ENCODE results near the gene ADAMTS14. TPM values are rescaled to one million over a fixed set of nuclear protein-coding genes. Genes with fewer than 3 reads are reported as not detected.

The ADAMTS14 gene
- total RNA-seq, 1 experiment from 2014 or later: 1.6 TPM

- no peak overlapping the region for H3K23ac ChIP-seq (ENCODE audit: insufficient read length, low read depth, low read length)
- no peak overlapping the region for H4K91ac ChIP-seq (ENCODE audit: insufficient read length, low read depth, low read length)
- no peaks in the 10 kb centered on the region for H3K4me1 ChIP-seq (ENCODE audit: insufficient read depth, low read length)
- no peak overlapping the region for H3T11ph ChIP-seq (ENCODE audit: low read length)
- H3K27me3 Mint-ChIP-seq (ENCODE audit: low read depth): peaks cover 25% of the 10 kb centered on the region
- H3K14ac ChIP-seq (ENCODE audit: insufficient read depth, low read length): no peak overlapping the region
- H3K4ac ChIP-seq (ENCODE audit: low read depth, low read length): no peak overlapping the region
- H2BK15ac ChIP-seq (ENCODE audit: low read depth, low read length): no peak overlapping the region
- no peak for DNase-seq
- H3K36me3 Mint-ChIP-seq (ENCODE audit: insufficient read depth in 1 of 3, low read depth in 3 of 3): no peaks in the 10 kb centered on the region; a peak in 3 of 7 replicates
- H3K9me3 ChIP-seq (ENCODE audit: control insufficient read depth, low read depth, low read length): no peaks in the 10 kb centered on the region
- H3K23me2 ChIP-seq (ENCODE audit: insufficient read length, low read depth, low read length, poor library complexity, severe bottlenecking): peaks cover 5% of the 10 kb centered on the region
- TF ChIP-seq, protein P1, sequence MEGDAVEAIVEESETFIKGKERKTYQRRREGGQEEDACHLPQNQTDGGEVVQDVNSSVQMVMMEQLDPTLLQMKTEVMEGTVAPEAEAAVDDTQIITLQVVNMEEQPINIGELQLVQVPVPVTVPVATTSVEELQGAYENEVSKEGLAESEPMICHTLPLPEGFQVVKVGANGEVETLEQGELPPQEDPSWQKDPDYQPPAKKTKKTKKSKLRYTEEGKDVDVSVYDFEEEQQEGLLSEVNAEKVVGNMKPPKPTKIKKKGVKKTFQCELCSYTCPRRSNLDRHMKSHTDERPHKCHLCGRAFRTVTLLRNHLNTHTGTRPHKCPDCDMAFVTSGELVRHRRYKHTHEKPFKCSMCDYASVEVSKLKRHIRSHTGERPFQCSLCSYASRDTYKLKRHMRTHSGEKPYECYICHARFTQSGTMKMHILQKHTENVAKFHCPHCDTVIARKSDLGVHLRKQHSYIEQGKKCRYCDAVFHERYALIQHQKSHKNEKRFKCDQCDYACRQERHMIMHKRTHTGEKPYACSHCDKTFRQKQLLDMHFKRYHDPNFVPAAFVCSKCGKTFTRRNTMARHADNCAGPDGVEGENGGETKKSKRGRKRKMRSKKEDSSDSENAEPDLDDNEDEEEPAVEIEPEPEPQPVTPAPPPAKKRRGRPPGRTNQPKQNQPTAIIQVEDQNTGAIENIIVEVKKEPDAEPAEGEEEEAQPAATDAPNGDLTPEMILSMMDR (conservative IDR thresholded peaks at IDR 0.05): no peak
- no peak overlapping the region for H2BK120ac ChIP-seq (ENCODE audit: low read depth, low read length, poor library complexity, severe bottlenecking)
- H2AFZ ChIP-seq (ENCODE audit: low read length): no peak overlapping the region
- H3K56ac ChIP-seq (ENCODE audit: insufficient read length, low read depth, low read length): no peak overlapping the region
- peak overlapping the region in 2 of 3 experiments; percentile 20 to 28; a peak in 1 of 7 replicates for H3K27ac Mint-ChIP-seq
- H3K27me3 ChIP-seq (ENCODE audit: insufficient read depth, low read length): no peaks in the 10 kb centered on the region; the same call in 1 of the 2 replicates
- no peak overlapping the region for H2AK5ac ChIP-seq (ENCODE audit: insufficient read length, low read length)
- no peak overlapping the region for H3K27ac ChIP-seq (ENCODE audit: insufficient read length, low read depth, low read length)
- H2BK12ac ChIP-seq (ENCODE audit: insufficient read length, low read depth, low read length): no peak overlapping the region
- H2BK20ac ChIP-seq (ENCODE audit: low read depth, low read length, poor library complexity, severe bottlenecking): no peak overlapping the region
- H3K4me1 Mint-ChIP-seq: peaks cover 25% of the 10 kb centered on the region in 2 experiments
- no CpG with 5 or more reads among the region's 14 CpGs for WGBS (ENCODE audit: extremely low coverage, insufficient read length, low lambda C conversion rate)
- H4K8ac ChIP-seq (replicated peaks; ENCODE audit: insufficient read length, low read depth, low read length): no peak overlapping the region
- H2BK5ac ChIP-seq (ENCODE audit: insufficient read length, low read length): no peak overlapping the region
- no peaks in the 10 kb centered on the region; a peak in 1 of 5 replicates for H3K9me3 Mint-ChIP-seq
- no peaks in the 10 kb centered on the region for H4K20me1 ChIP-seq (ENCODE audit: control insufficient read depth, insufficient read depth, insufficient read length)
- H3K9ac ChIP-seq (ENCODE audit: extremely low read depth, insufficient read length, low read length): no peak overlapping the region
- no peak overlapping the region for H3K18ac ChIP-seq (ENCODE audit: insufficient read length, low read depth, low read length)
- H3K79me1 ChIP-seq (ENCODE audit: insufficient read depth, low read depth, low read length, poor library complexity, severe bottlenecking): no peaks in the 10 kb centered on the region
- H3K79me2 ChIP-seq (ENCODE audit: insufficient read depth, low read length): no peaks in the 10 kb centered on the region
- H3K4me3 Mint-ChIP-seq: no peak overlapping the region
- H4K5ac ChIP-seq (ENCODE audit: insufficient read length, low read depth, low read length): no peak overlapping the region
- no peak overlapping the region for H3K4me2 ChIP-seq (ENCODE audit: insufficient read depth, insufficient read length, low read length)
Measured at GRCh38 chr10:70675496-70676161, 3.3 kb downstream of the ADAMTS14 start.
